ENCODE results near the gene JAKMIP3.

DNA sequence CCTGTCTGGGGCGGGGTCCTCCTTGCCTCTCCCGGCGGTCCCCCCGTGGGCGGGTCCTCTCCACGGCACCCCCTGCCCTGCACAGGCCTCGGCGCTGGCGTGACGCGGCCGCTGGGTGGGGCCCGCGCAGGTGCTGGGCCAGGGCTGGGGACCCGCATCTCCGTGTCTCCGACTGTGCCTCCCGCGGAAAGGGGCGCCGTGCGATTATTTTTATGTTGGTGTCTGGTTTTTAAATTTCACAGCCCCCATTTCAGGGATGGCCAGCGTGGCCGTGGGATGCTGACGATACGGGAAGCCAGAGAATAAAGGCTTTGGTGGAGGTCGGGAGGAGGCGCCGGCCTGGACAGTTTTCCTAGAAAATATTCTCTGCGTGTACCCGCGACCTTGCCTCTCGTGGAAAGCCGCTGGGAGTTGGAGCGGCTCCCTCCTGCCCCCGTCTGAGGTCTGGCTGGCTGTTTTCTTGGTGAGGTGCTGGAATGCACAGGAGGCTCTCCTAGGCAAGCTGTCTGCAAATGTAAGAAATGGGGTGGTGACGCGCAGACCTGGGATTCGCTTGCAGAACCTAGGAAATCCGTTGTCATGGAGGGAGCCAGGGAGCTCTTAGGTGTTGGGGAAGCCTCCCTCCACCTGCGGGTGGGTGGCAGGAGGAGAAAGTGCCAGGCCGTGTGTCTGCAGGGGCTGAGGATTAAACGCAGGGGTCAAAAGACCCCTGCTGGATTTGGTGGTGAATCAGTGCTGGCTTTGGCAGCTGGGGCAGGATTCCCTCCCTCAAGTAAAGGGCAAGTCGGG lies 28.7 kb upstream of the JAKMIP3 start:
- TF ChIP-seq, protein P1, sequence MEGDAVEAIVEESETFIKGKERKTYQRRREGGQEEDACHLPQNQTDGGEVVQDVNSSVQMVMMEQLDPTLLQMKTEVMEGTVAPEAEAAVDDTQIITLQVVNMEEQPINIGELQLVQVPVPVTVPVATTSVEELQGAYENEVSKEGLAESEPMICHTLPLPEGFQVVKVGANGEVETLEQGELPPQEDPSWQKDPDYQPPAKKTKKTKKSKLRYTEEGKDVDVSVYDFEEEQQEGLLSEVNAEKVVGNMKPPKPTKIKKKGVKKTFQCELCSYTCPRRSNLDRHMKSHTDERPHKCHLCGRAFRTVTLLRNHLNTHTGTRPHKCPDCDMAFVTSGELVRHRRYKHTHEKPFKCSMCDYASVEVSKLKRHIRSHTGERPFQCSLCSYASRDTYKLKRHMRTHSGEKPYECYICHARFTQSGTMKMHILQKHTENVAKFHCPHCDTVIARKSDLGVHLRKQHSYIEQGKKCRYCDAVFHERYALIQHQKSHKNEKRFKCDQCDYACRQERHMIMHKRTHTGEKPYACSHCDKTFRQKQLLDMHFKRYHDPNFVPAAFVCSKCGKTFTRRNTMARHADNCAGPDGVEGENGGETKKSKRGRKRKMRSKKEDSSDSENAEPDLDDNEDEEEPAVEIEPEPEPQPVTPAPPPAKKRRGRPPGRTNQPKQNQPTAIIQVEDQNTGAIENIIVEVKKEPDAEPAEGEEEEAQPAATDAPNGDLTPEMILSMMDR (IDR thresholded peaks at IDR 0.05 in 4 of 5, conservative IDR thresholded peaks at IDR 0.05 in 1 of 5) = no peak
- TF ChIP-seq POLR2A (IDR thresholded peaks at IDR 0.05) = no peak
